K562 (cell line): ENCODE measurements around the gene RAB31. TPM values are rescaled to one million over a fixed set of nuclear protein-coding genes. Genes with fewer than 3 reads are reported as not detected.

ENCODE experiments used
- CBX8 ChIP-seq: fragments of 200-600 bp; sonication (generic); IDR thresholded peaks from 2 replicates; pipeline ENCODE4 v1.6.1; 2012; ENCODE audit warnings: borderline replicate concordance, mixed run types, low read depth, mild to moderate bottlenecking, moderate library complexity, mixed read lengths, low read length, control low read depth, inconsistent platforms; ENCODE audit not compliant: poor library complexity, severe bottlenecking; ENCODE audit errors: extremely low read depth
- CREBBP ChIP-seq: IDR thresholded peaks from one replicate; pipeline ENCODE4 v1.6.1; 2012; ENCODE audit warnings: low read depth, mild to moderate bottlenecking, control low read depth, inconsistent platforms, low read length
- DPF2 ChIP-seq: fragments of 450-650 bp; IDR thresholded peaks from 2 replicates; pipeline ENCODE4 v1.6.1; 2016
- GABPA ChIP-seq: fragments of 200-800 bp; sonication (Bioruptor generic); conservative IDR thresholded peaks from 2 replicates; pipeline ENCODE4 v1.6.1; 2016; ENCODE audit warnings: low read depth, missing genetic modification characterization, missing compliant biosample characterization
- GATAD2B ChIP-seq: fragments of 450-650 bp; IDR thresholded peaks from 2 replicates; pipeline ENCODE4 v1.6.1; 2017; ENCODE audit warnings: mild to moderate bottlenecking, borderline replicate concordance
- HEY1 ChIP-seq: fragments of 250-450 bp; sonication (Bioruptor Pico); IDR thresholded peaks from 2 replicates; pipeline ENCODE4 v1.5.0; 2020; ENCODE audit warnings: mild to moderate bottlenecking, moderate library complexity, borderline replicate concordance
- MEF2D ChIP-seq: conservative IDR thresholded peaks from 2 replicates; pipeline ENCODE4 v1.6.1; 2016; ENCODE audit warnings: low read depth, missing genetic modification characterization, missing compliant biosample characterization
- MYC ChIP-seq, 2 experiments: fragments of 250-450 bp in 1 of 2; sonication (Bioruptor Pico) in 1 of 2; IDR thresholded peaks; 2 replicates each; pipeline versions ENCODE4 v1.5.1 to v1.6.1; 2012 to 2021; ENCODE audit warnings: low read depth in 2 of 2, borderline replicate concordance in 1 of 2, improper control_type of control experiment in 1 of 2, low read length in 1 of 2, mild to moderate bottlenecking in 1 of 2, moderate library complexity in 1 of 2
- SMARCE1 ChIP-seq: fragments of 450-650 bp; IDR thresholded peaks from 2 replicates; pipeline ENCODE4 v1.7.1; 2016; ENCODE audit warnings: mild to moderate bottlenecking
- SRF ChIP-seq, 2 experiments: fragments of 250-450, 450-650 bp in 1 of 2; sonication (Bioruptor Pico) in 1 of 2; sonication (generic) in 1 of 2; formaldehyde crosslinking; IDR thresholded peaks; 2 replicates each; pipeline versions ENCODE4 v1.5.0 to v1.5.1; 2020 to 2022; ENCODE audit warnings: mild to moderate bottlenecking in 1 of 2, missing genetic modification reagents in 1 of 2
- SRSF1 ChIP-seq: fragments of 200-400 bp; formaldehyde crosslinking; IDR thresholded peaks from 2 replicates; pipeline ENCODE4 v1.6.1; 2017; ENCODE audit warnings: mild to moderate bottlenecking, low read depth, low read length, moderate library complexity
- SUPT5H ChIP-seq: fragments of 450-650 bp; IDR thresholded peaks from 2 replicates; pipeline ENCODE4 v1.6.1; 2016
- ZKSCAN1 ChIP-seq: fragments of 150-350 bp; IDR thresholded peaks from 2 replicates; pipeline ENCODE4 v1.6.1; 2016; ENCODE audit warnings: low read depth, low read length
- ZNF239 ChIP-seq: fragments of 250-450 bp; sonication (Bioruptor Pico); IDR thresholded peaks from 2 replicates; pipeline ENCODE4 v1.4.0; 2020; ENCODE audit warnings: mild to moderate bottlenecking
- polyA plus RNA-seq, 8 experiments: library from polyadenylated mRNA; depleted of rRNA in 4 of 8; stranded (reverse) in 5 of 8; unstranded in 3 of 8; fragments of >200 nt; fragmentation: Nextera tagmentation in 2 of 8; fragmentation: Illumina TruSeq in 1 of 8; extraction: Ambion mirVana in 2 of 8; extraction: Trizol in 1 of 8; gene quantifications; 2 replicates each; pipeline versions ENCODE4 v1.2.1 to v1.2.3, GENCODE V29; 2011 to 2014; ENCODE audit warnings: inconsistent platforms in 1 of 8, missing spikeins in 1 of 8
- total RNA-seq, 7 experiments: library from RNA; depleted of rRNA in 6 of 7; stranded (reverse); fragments of >200 nt in 6 of 7; fragmentation: Illumina TruSeq in 2 of 7; extraction: Trizol in 2 of 7; gene quantifications; 2 replicates each; pipeline versions ENCODE4 v1.2.1 to v1.2.3, GENCODE V29; 2011 to 2021; ENCODE audit warnings: low replicate concordance in 1 of 7
- TF ChIP-seq, protein P1 (sequence below): sonication (generic); formaldehyde crosslinking; IDR thresholded peaks from 2 replicates; pipeline ENCODE4 v1.9.0; 2022; ENCODE audit warnings: mild to moderate bottlenecking, missing genetic modification reagents
- TF ChIP-seq, protein P2 (sequence below): fragments of 450-650 bp; IDR thresholded peaks from 2 replicates; pipeline ENCODE4 v1.6.1; 2016
- TF ChIP-seq, protein P3 (sequence below): sonication (generic); formaldehyde crosslinking; IDR thresholded peaks from 2 replicates; pipeline ENCODE4 v1.8.0; 2023; ENCODE audit warnings: missing genetic modification reagents, mild to moderate bottlenecking, borderline replicate concordance

RAB31 gene
- total and polyA plus RNA-seq, 9 of the 15 experiments (the other 6 are each of a cell fraction or from before 2014, with no cell fraction given): 20.7 to 70.4 (median 41.3) TPM

DNA sequence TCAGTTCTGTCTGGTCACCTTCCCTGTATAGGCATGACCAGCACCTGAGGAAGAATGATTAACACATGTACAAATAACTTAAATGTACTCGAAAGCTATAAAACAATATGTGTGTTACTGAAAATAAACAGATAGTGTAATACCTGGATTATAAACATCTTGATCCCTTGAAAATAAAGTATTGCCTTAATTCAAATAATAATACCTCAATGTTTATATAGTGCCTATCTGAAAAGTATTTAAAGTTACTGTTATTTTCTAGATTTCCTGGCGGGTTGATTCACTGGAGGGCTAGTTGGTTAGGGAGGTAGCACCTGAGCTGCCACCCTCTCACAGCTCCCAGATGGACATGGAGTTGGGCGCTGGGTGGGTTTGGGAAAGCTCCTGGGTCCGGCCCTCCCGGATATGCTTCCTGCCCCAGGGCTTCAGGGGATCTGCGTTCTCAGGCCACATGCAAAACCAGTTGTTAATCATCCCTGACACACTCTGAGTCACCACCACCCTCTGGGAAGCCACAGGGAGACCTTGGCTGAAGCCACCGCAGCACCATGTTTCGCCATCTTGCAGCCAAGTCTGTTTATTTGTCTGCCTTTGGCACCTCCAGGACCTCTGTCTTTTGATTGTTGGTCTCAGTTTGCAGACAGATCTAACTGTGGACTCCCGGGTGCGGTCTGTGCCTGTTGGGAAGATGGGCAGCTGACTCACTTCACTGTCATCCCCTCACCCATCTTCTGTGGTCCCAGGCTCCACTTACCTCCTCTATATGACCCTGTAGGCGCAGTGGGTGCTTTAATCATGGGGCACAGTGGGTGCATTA is 35.3 kb downstream of the RAB31 start (continued):
- TF ChIP-seq ZKSCAN1: peak; percentile 94
- TF ChIP-seq SRSF1: no peak
- TF ChIP-seq HEY1: no peak
- TF ChIP-seq ZNF239 (CRISPR knock-in tag): peak; percentile 62; the same call in 1 of the 2 replicates
- TF ChIP-seq, protein P1, sequence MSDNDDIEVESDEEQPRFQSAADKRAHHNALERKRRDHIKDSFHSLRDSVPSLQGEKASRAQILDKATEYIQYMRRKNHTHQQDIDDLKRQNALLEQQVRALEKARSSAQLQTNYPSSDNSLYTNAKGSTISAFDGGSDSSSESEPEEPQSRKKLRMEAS: peak; percentile 89
- peak; percentile 94 for TF ChIP-seq DPF2
- TF ChIP-seq MYC (IDR thresholded peaks at IDR 0.05; ENCODE audit: low read depth, low read length): peak; percentile 96
- peak; percentile 70; the same call in 1 of the 2 replicates for TF ChIP-seq MYC (CRISPR knock-in tag; IDR thresholded peaks at IDR 0.05; ENCODE audit: borderline replicate concordance, low read depth)
- TF ChIP-seq, protein P2, sequence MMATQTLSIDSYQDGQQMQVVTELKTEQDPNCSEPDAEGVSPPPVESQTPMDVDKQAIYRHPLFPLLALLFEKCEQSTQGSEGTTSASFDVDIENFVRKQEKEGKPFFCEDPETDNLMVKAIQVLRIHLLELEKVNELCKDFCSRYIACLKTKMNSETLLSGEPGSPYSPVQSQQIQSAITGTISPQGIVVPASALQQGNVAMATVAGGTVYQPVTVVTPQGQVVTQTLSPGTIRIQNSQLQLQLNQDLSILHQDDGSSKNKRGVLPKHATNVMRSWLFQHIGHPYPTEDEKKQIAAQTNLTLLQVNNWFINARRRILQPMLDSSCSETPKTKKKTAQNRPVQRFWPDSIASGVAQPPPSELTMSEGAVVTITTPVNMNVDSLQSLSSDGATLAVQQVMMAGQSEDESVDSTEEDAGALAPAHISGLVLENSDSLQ: peak; percentile 96
- peak in 1 of 2 experiments; percentile 46; a peak in 1 of 4 replicates for TF ChIP-seq SRF (CRISPR knock-in tag; IDR thresholded peaks at IDR 0.05)
- TF ChIP-seq SMARCE1: peak; percentile 92
- TF ChIP-seq MEF2D (tag): peak; percentile 84
- TF ChIP-seq, protein P3, sequence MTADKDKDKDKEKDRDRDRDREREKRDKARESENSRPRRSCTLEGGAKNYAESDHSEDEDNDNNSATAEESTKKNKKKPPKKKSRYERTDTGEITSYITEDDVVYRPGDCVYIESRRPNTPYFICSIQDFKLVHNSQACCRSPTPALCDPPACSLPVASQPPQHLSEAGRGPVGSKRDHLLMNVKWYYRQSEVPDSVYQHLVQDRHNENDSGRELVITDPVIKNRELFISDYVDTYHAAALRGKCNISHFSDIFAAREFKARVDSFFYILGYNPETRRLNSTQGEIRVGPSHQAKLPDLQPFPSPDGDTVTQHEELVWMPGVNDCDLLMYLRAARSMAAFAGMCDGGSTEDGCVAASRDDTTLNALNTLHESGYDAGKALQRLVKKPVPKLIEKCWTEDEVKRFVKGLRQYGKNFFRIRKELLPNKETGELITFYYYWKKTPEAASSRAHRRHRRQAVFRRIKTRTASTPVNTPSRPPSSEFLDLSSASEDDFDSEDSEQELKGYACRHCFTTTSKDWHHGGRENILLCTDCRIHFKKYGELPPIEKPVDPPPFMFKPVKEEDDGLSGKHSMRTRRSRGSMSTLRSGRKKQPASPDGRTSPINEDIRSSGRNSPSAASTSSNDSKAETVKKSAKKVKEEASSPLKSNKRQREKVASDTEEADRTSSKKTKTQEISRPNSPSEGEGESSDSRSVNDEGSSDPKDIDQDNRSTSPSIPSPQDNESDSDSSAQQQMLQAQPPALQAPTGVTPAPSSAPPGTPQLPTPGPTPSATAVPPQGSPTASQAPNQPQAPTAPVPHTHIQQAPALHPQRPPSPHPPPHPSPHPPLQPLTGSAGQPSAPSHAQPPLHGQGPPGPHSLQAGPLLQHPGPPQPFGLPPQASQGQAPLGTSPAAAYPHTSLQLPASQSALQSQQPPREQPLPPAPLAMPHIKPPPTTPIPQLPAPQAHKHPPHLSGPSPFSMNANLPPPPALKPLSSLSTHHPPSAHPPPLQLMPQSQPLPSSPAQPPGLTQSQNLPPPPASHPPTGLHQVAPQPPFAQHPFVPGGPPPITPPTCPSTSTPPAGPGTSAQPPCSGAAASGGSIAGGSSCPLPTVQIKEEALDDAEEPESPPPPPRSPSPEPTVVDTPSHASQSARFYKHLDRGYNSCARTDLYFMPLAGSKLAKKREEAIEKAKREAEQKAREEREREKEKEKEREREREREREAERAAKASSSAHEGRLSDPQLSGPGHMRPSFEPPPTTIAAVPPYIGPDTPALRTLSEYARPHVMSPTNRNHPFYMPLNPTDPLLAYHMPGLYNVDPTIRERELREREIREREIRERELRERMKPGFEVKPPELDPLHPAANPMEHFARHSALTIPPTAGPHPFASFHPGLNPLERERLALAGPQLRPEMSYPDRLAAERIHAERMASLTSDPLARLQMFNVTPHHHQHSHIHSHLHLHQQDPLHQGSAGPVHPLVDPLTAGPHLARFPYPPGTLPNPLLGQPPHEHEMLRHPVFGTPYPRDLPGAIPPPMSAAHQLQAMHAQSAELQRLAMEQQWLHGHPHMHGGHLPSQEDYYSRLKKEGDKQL (CRISPR knock-in tag): no peak
- TF ChIP-seq CREBBP: no peak
- peak; percentile 58 for TF ChIP-seq GABPA (tag)
- TF ChIP-seq CBX8: no peak
- peak; percentile 48; the same call in 1 of the 2 replicates for TF ChIP-seq SUPT5H
- TF ChIP-seq GATAD2B: peak; percentile 66; the same call in 1 of the 2 replicates
